ENCODE data around the gene ITLN2.

- TF ChIP-seq, protein P1, sequence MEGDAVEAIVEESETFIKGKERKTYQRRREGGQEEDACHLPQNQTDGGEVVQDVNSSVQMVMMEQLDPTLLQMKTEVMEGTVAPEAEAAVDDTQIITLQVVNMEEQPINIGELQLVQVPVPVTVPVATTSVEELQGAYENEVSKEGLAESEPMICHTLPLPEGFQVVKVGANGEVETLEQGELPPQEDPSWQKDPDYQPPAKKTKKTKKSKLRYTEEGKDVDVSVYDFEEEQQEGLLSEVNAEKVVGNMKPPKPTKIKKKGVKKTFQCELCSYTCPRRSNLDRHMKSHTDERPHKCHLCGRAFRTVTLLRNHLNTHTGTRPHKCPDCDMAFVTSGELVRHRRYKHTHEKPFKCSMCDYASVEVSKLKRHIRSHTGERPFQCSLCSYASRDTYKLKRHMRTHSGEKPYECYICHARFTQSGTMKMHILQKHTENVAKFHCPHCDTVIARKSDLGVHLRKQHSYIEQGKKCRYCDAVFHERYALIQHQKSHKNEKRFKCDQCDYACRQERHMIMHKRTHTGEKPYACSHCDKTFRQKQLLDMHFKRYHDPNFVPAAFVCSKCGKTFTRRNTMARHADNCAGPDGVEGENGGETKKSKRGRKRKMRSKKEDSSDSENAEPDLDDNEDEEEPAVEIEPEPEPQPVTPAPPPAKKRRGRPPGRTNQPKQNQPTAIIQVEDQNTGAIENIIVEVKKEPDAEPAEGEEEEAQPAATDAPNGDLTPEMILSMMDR (IDR thresholded peaks at IDR 0.05), result peak; percentile 8 to 50 (median 37)
- no peak for TF ChIP-seq POLR2A (IDR thresholded peaks at IDR 0.05)
These were observed 42.9 kb upstream of the ITLN2 start for GRCh38 chr1:160997323-160998038.
